Thyroid gland (tissue), 4 donors: ENCODE data around the gene NME3.

Experiments
- POLR2A ChIP-seq, 2 donors: fragments of 450-650 bp; IDR thresholded peaks; one replicate each; pipeline ENCODE4 v1.6.1; 2017; ENCODE audit warnings: antibody characterized with exemption in 2 of 2, mild to moderate bottlenecking in 2 of 2, moderate library complexity in 1 of 2
- TF ChIP-seq, protein P1 (sequence below), 6 experiments: fragments of 200-600 bp in 3 of 6; fragments of 450-650 bp in 3 of 6; sonication (generic) in 3 of 6; IDR thresholded peaks; one replicate each; pipeline ENCODE4 v1.5.1; 2016 to 2019; ENCODE audit warnings: antibody characterized with exemption in 6 of 6, mild to moderate bottlenecking in 2 of 6, inconsistent platforms in 1 of 6, moderate library complexity in 1 of 6

- TF ChIP-seq, protein P1, sequence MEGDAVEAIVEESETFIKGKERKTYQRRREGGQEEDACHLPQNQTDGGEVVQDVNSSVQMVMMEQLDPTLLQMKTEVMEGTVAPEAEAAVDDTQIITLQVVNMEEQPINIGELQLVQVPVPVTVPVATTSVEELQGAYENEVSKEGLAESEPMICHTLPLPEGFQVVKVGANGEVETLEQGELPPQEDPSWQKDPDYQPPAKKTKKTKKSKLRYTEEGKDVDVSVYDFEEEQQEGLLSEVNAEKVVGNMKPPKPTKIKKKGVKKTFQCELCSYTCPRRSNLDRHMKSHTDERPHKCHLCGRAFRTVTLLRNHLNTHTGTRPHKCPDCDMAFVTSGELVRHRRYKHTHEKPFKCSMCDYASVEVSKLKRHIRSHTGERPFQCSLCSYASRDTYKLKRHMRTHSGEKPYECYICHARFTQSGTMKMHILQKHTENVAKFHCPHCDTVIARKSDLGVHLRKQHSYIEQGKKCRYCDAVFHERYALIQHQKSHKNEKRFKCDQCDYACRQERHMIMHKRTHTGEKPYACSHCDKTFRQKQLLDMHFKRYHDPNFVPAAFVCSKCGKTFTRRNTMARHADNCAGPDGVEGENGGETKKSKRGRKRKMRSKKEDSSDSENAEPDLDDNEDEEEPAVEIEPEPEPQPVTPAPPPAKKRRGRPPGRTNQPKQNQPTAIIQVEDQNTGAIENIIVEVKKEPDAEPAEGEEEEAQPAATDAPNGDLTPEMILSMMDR (IDR thresholded peaks at IDR 0.05) = no peak
- no peak for TF ChIP-seq POLR2A (IDR thresholded peaks at IDR 0.05)
Observed at GRCh38 chr16:1790611-1791255, 19.4 kb upstream of the NME3 start.
